CD8-positive, alpha-beta memory T cell (primary cell): ENCODE measurements around the gene MRPL53. TPM values are rescaled to one million over a fixed set of nuclear protein-coding genes. Genes with fewer than 3 reads are reported as not detected.
A peak's percentile ranks its signal among the peaks of the same experiment; 100 is the strongest.

ENCODE experiments used
- CTCF ChIA-PET: fragments of 350-600 bp; sonication (Branson Sonifier 250); formaldehyde crosslinking; loops from one replicate; lab custom pipeline; 2021; ENCODE audit warnings: antibody characterized with exemption; lab: Charles Lee
- POLR2A ChIA-PET: fragments of 350-600 bp; sonication (Branson Sonifier 250); formaldehyde crosslinking; loops from one replicate; lab custom pipeline; 2021; ENCODE audit warnings: antibody characterized with exemption; lab: Charles Lee
- DNase-seq, 5 donors: peaks; one replicate each; pipeline versions ENCODE4 v3.0.0 to v3.0.0-alpha.2; 2020 to 2022; ENCODE audit warnings: mixed read lengths in 1 of 5
- H3K27ac ChIP-seq: one replicate; pipeline ENCODE4 v1.7.0; 2013; ENCODE audit warnings: low read depth, mild to moderate bottlenecking, low read length, moderate library complexity
- H3K27me3 ChIP-seq: 2 replicates; pipeline ENCODE4 v1.7.0; 2013; ENCODE audit warnings: low read length, mild to moderate bottlenecking; ENCODE audit not compliant: insufficient read depth, poor library complexity, severe bottlenecking
- H3K36me3 ChIP-seq: 2 replicates; pipeline ENCODE4 v1.7.0; 2013; ENCODE audit warnings: mild to moderate bottlenecking, low read length, moderate library complexity; ENCODE audit not compliant: insufficient read depth
- H3K4me1 ChIP-seq: 2 replicates; pipeline ENCODE4 v1.7.0; 2013; ENCODE audit warnings: mild to moderate bottlenecking, low read length, moderate library complexity; ENCODE audit not compliant: insufficient read depth
- H3K4me3 ChIP-seq: 2 replicates; pipeline ENCODE4 v1.7.0; 2013; ENCODE audit warnings: mild to moderate bottlenecking, low read length
- H3K9me3 ChIP-seq: 2 replicates; pipeline ENCODE4 v1.7.0; 2013; ENCODE audit warnings: mild to moderate bottlenecking, low read length
- H3K27ac Mint-ChIP-seq, 8 donors: one replicate each; pipeline ENCODE4 v1.8.0; 2020 to 2021; ENCODE audit warnings: mixed read lengths in 8 of 8, mild to moderate bottlenecking in 6 of 8, inconsistent platforms in 3 of 8, moderate library complexity in 3 of 8
- H3K27me3 Mint-ChIP-seq, 2 donors: one replicate each; pipeline ENCODE4 v1.8.0; 2020 to 2021; ENCODE audit warnings: mixed read lengths in 2 of 2, mild to moderate bottlenecking in 1 of 2, moderate library complexity in 1 of 2
- H3K36me3 Mint-ChIP-seq, 3 donors: one replicate each; pipeline ENCODE4 v1.8.0; 2020 to 2021; ENCODE audit warnings: mixed read lengths in 3 of 3, inconsistent platforms in 1 of 3, mild to moderate bottlenecking in 1 of 3
- H3K4me1 Mint-ChIP-seq, 3 donors: one replicate each; pipeline ENCODE4 v1.8.0; 2020 to 2021; ENCODE audit warnings: mixed read lengths in 3 of 3, inconsistent platforms in 1 of 3, mild to moderate bottlenecking in 1 of 3
- H3K4me3 Mint-ChIP-seq, 7 donors: one replicate each; pipeline ENCODE4 v1.8.0; 2020 to 2021; ENCODE audit warnings: mixed read lengths in 7 of 7, mild to moderate bottlenecking in 6 of 7, moderate library complexity in 4 of 7, inconsistent platforms in 2 of 7
- H3K9me3 Mint-ChIP-seq, 5 donors: one replicate each; pipeline ENCODE4 v1.8.0; 2020 to 2022; ENCODE audit warnings: mixed read lengths in 5 of 5, mild to moderate bottlenecking in 3 of 5, moderate library complexity in 2 of 5, inconsistent platforms in 1 of 5
- polyA plus RNA-seq: library from polyadenylated mRNA; unstranded; fragments of 300-500 nt; fragmentation: Illumina TruSeq; gene quantifications from one replicate; pipeline ENCODE4 v1.2.3, GENCODE V29; 2021
- total RNA-seq, 2 experiments: library from RNA; stranded (reverse); gene quantifications; one replicate each; pipeline ENCODE4 v1.2.3, GENCODE V29; 2021

MRPL53 gene
- total and polyA plus RNA-seq, 3 experiments from 2014 or later: 108 to 118 (median 115) TPM

GRCh38 chr2:74500578-74500946 lies 28.1 kb upstream of the MRPL53 start:
- no peak for DNase-seq
- H3K27me3 ChIP-seq: peaks cover 20% of the 10 kb centered on the region
- peaks cover 35% of the 10 kb centered on the region for H3K4me1 ChIP-seq
- Mint-ChIP-seq H3K4me3 (peak overlapping the region in 3 of 7 donors; percentile 18 to 72 (median 26)), H3K4me1 (peaks cover 40 to 63% (median 47%) of the 10 kb centered on the region in 3 donors), H3K27ac (peak overlapping the region in 1 of 8 donors; percentile 36), H3K36me3 (peaks cover 3 to 19% (median 13%) of the 10 kb centered on the region in 3 donors), H3K27me3 (peaks cover 40 to 66% of the 10 kb centered on the region in 2 donors), H3K9me3 (peaks cover 0 to 2% (median 0%) of the 10 kb centered on the region in 5 donors)
- H3K9me3 ChIP-seq: no peaks in the 10 kb centered on the region
- no peak overlapping the region for H3K4me3 ChIP-seq
- no peak overlapping the region for H3K27ac ChIP-seq
- ChIA-PET POLR2A (interaction anchor here (0.6 kb wide), 1 partner anchor 12 kb away, joined by 3 read pairs; no protein-coding TSS in a partner anchor), CTCF (interaction anchor here (1.2 to 1.8 kb wide), 6 partner anchors 10 to 87 kb away, joined by 3 to 7 read pairs (median 4); partner anchors contain the start of genes CCDC142, TLX2 and TTC31)
- peaks cover 9% of the 10 kb centered on the region for H3K36me3 ChIP-seq

DNA sequence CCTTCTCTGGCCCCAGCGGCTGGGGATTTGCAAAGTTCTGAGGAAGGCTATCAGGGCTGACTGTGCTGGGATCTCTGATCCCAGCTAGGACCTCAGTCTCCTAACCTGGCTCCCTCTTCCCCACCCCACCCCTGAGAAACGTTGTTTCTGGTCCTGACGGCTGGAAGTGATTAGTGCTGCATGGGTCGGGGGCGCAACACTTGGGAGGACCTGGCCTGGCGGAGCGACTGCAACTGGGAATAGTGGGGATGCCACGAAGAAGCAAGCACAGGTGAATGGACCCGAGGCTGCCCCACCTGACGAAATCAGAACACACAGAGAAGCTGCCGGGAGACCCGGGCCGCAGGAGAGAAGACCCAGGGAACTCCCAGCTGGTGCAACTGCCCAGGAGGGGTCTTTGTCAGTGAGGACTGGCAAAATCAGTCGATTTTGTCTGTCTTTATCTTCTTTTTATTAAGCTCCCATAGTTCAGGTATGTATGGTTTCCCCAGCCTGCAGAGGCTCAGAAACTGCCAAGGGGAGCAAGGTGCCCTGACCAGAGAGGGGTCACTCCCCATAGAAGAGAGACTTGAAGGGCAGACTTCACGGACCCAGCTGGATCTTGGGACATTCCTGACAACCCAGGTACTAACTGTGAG lies 27.6 kb upstream of the MRPL53 start:
- peaks cover 0 to 2% (median 0%) of the 10 kb centered on the region in 5 donors for H3K9me3 Mint-ChIP-seq
- H3K36me3 Mint-ChIP-seq: peaks cover 3 to 14% (median 8%) of the 10 kb centered on the region in 3 donors
- peak overlapping the region in 1 of 8 donors; percentile 36 for H3K27ac Mint-ChIP-seq
- ChIA-PET CTCF (interaction anchor here (1.2 to 1.8 kb wide), 6 partner anchors 10 to 87 kb away, joined by 3 to 7 read pairs (median 4); partner anchors contain the start of genes CCDC142, TLX2 and TTC31), POLR2A (interaction anchor here (0.6 kb wide), 1 partner anchor 11 kb away, joined by 3 read pairs; no protein-coding TSS in a partner anchor)
- peaks cover 33% of the 10 kb centered on the region for H3K4me1 ChIP-seq
- no peak overlapping the region for H3K27ac ChIP-seq
- H3K36me3 ChIP-seq: peaks cover 5% of the 10 kb centered on the region
- DNase-seq: no peak
- no peaks in the 10 kb centered on the region for H3K9me3 ChIP-seq
- H3K4me1 Mint-ChIP-seq: peaks cover 36 to 58% (median 42%) of the 10 kb centered on the region in 3 donors
- no peak overlapping the region for H3K4me3 ChIP-seq
- H3K4me3 Mint-ChIP-seq: peak overlapping the region; percentile 26 to 90 (median 32)
- peaks cover 38 to 61% of the 10 kb centered on the region in 2 donors for H3K27me3 Mint-ChIP-seq
- H3K27me3 ChIP-seq: peaks cover 20% of the 10 kb centered on the region

DNA sequence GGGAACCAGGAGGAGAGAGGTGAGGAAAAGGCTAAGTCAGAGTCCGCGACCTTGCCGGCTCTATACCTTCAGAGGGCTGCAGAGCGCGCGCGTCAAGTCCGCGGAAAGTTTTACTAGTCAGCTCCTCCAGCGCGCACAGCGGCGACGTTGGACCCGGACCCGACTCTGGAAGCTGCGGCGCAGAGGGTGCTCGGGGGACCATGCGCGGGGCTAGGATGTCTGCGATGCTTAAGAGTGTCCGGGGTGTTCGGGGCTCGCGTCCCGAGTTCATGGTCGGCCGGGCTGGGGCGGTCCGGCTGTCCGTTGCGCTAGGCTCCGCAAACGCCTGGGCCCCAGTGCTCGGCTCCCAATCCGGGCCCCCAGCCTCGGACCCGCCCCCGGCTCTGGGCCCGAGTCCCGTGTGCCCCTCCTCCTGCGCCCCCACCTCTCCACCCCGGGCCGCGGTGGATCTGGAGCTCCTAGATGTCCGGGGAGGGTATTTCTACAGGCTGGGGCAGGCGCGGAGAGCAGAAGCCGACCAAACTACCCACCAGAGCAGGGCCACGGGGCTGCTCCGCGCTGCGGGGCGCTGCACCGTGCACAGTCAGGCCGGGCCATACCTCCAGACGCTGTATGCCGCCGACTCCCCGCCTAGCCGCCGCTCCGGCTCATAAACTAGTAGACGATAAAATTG lies 26.9 kb upstream of the MRPL53 start, which contains the start of gene LBX2:
Gene LBX2, minus strand, starts transcription at position 337 of the 673 bp plus-strand sequence. Its CDS starts 66 bp downstream, at position 271.
- no peaks in the 10 kb centered on the region for H3K36me3 ChIP-seq
- H3K9me3 ChIP-seq: no peaks in the 10 kb centered on the region
- ChIA-PET POLR2A (no interaction called here), CTCF (interaction anchor here (0.7 to 1.8 kb wide), 4 partner anchors 10 to 45 kb away, joined by 3 to 7 read pairs (median 4); partner anchors contain the start of genes CCDC142 and TTC31)
- H3K27ac ChIP-seq: no peak within 1 kb of the TSS
- Mint-ChIP-seq H3K36me3 (peaks cover 0 to 8% (median 2%) of the 10 kb centered on the region in 3 donors), H3K27me3 (peaks cover 36 to 55% of the 10 kb centered on the region in 2 donors), H3K9me3 (peaks cover 0 to 2% (median 0%) of the 10 kb centered on the region in 5 donors), H3K27ac (peak within 1 kb of the TSS; percentile 36 to 92 (median 60)), H3K4me1 (peaks cover 29 to 52% (median 35%) of the 10 kb centered on the region in 3 donors), H3K4me3 (peak within 1 kb of the TSS; percentile 88 to 95 (median 91))
- H3K4me1 ChIP-seq: peaks cover 33% of the 10 kb centered on the region
- H3K4me3 ChIP-seq: peak within 1 kb of the TSS; percentile 58
- DNase-seq: no peak
- H3K27me3 ChIP-seq: peaks cover 20% of the 10 kb centered on the region

DNA sequence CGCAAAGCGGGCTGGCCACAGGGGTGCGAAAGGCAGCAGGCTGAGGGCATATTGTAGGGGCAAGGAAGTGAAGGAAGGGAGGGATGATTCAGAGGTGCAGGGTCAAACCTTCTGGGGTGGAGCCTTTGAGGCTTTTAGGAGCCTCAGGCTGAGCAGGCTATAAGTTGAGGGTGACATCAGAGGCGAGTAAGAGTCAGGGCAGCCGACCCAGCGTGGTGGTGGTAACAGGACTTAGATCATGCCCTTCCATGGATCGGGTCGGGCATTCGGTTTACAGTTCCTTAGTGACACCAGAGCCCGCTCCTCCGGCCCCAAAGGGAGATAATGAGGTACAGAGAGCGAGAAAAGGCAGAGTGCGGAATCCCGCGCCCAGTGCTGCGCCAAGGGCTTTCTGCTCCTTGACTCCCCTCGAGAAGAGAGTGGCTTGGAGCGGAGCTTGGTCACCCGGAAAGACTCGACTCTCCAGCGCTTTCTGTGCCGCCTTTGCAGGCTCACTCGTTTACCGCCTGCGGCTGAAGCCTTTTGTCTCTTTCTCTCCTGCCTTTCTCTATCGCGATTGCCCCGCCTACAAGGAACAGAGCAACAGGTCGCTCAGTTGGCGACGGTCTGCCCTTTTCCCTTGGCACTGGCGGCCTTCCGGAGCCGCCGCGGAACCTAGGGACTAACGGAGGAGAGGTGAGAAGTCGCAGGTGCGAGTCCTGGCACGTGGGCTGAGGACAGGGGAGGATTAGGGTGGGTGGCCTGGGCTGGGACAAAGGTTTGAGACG lies 26.2 kb upstream of the MRPL53 start:
- CTCF ChIA-PET: interaction anchor here (0.7 to 1.8 kb wide), 4 partner anchors 15 to 46 kb away, joined by 3 to 7 read pairs (median 4); partner anchors contain the start of genes CCDC142 and TTC31
- no peak for DNase-seq

GRCh38 chr2:74497777-74498499 lies 25.5 kb upstream of the MRPL53 start:
- POLR2A ChIA-PET: interaction anchor here (1.1 kb wide), 1 partner anchor 25 kb away, joined by 3 read pairs; the partner anchor contains the start of gene MRPL53
- peak overlapping the region; percentile 88 to 95 (median 91) for H3K4me3 Mint-ChIP-seq
- no peaks in the 10 kb centered on the region for H3K9me3 ChIP-seq
- H3K36me3 Mint-ChIP-seq: peaks cover 0 to 18% (median 7%) of the 10 kb centered on the region in 3 donors
- H3K27me3 Mint-ChIP-seq: peaks cover 34 to 42% of the 10 kb centered on the region in 2 donors
- H3K4me3 ChIP-seq: peak overlapping the region; percentile 58
- CTCF ChIA-PET: interaction anchor here (0.7 to 1.0 kb wide), 3 partner anchors 14 to 34 kb away, joined by 3 read pairs; partner anchors contain the start of gene DQX1
- H3K4me1 ChIP-seq: peaks cover 24% of the 10 kb centered on the region
- H3K9me3 Mint-ChIP-seq: no peaks in the 10 kb centered on the region
- H3K27ac ChIP-seq: no peak overlapping the region
- peaks cover 18% of the 10 kb centered on the region for H3K27me3 ChIP-seq
- H3K27ac Mint-ChIP-seq: peak overlapping the region in 7 of 8 donors; percentile 9 to 92 (median 56)
- no peaks in the 10 kb centered on the region for H3K36me3 ChIP-seq
- no peak for DNase-seq
- H3K4me1 Mint-ChIP-seq: peaks cover 23 to 37% (median 27%) of the 10 kb centered on the region in 3 donors

More for the DNA sequence above, 26.2 kb upstream of the MRPL53 start:
- POLR2A ChIA-PET: interaction anchor here (1.1 kb wide), 1 partner anchor 26 kb away, joined by 3 read pairs; the partner anchor contains the start of gene MRPL53
- Histone ChIP-seq H3K4me1 (peaks cover 31% of the 10 kb centered on the region), H3K27ac (no peak overlapping the region), H3K9me3 (no peaks in the 10 kb centered on the region), H3K27me3 (peaks cover 20% of the 10 kb centered on the region), H3K36me3 (no peaks in the 10 kb centered on the region), H3K4me3 (peak overlapping the region; percentile 58)
- peaks cover 34 to 48% of the 10 kb centered on the region in 2 donors for H3K27me3 Mint-ChIP-seq
- no peaks in the 10 kb centered on the region for H3K9me3 Mint-ChIP-seq
- peak overlapping the region in 7 of 8 donors; percentile 42 to 92 (median 64) for H3K27ac Mint-ChIP-seq
- H3K4me1 Mint-ChIP-seq: peaks cover 27 to 45% (median 30%) of the 10 kb centered on the region in 3 donors
- H3K36me3 Mint-ChIP-seq: peaks cover 0 to 12% (median 3%) of the 10 kb centered on the region in 3 donors
- H3K4me3 Mint-ChIP-seq: peak overlapping the region; percentile 88 to 95 (median 91)

GRCh38 chr2:74496997-74497776 lies 24.7 kb upstream of the MRPL53 start:
- Mint-ChIP-seq H3K4me1 (peaks cover 16 to 30% (median 20%) of the 10 kb centered on the region in 3 donors), H3K27me3 (peaks cover 30 to 36% of the 10 kb centered on the region in 2 donors), H3K9me3 (no peaks in the 10 kb centered on the region), H3K4me3 (peak overlapping the region; percentile 60 to 95 (median 91)), H3K36me3 (peaks cover 0 to 26% (median 10%) of the 10 kb centered on the region in 3 donors), H3K27ac (peak overlapping the region in 2 of 8 donors; percentile 9 to 26)
- ChIA-PET POLR2A (interaction anchor here (1.1 kb wide), 1 partner anchor 24 kb away, joined by 3 read pairs; the partner anchor contains the start of gene MRPL53), CTCF (interaction anchor here (0.7 to 1.3 kb wide), 4 partner anchors 13 to 35 kb away, joined by 3 read pairs; partner anchors contain the start of genes DQX1 and MRPL53)
- Histone ChIP-seq H3K36me3 (peaks cover 5% of the 10 kb centered on the region), H3K27me3 (peaks cover 11% of the 10 kb centered on the region), H3K27ac (no peak overlapping the region), H3K4me3 (peak overlapping the region; percentile 58), H3K4me1 (peaks cover 20% of the 10 kb centered on the region), H3K9me3 (no peaks in the 10 kb centered on the region)
- no peak for DNase-seq
